Measurements from ENCODE around the gene ARF1. TPM values are rescaled to one million over a fixed set of nuclear protein-coding genes. Genes with fewer than 3 reads are reported as not detected.

Gene ARF1
- total and polyA plus RNA-seq, 4 donors, result 232 to 356 (median 320) TPM

DNA sequence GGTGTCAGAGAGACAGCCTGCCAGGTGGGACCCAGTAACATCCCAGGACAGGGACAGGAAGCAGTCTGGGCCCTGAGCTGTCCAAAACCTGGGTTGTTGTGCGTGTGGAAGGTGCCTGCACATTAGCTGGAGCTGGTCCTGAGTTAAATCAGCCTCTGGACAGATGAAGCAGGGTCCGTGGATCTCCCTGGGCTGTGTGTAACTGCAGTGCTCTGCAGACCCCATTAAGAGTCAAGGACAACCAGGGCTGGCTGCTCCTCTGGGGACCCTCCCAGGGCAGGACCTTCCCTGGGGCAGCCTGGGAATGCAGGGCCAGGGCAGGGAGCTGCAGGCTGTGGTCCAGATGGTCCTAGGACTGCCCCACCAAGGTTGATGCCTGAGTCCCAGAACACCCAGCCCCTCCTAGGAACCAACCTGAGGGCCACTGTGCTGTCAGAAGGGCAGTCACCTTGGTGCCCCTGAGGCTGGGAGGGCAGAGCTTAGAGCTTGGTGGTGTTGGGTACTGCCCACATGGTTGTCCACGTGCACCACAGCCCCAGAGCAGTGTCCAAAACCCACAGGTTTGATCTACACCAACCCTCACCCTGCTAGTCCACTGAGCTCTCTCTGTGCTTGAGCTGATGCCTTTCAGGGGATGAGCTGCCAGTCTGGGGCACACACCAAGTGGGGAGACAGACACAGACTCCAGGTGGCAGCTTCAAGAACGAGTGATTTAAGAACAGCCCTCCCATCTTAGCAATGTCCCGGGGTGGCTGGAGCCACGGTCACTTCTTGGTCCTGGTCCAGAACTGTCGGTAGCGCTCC lies 23.7 kb downstream of the ARF1 start:
- no peak for ATAC-seq (ENCODE audit: low FRiP score)
- intact Hi-C loops (cut with DNase I), result loop anchor here in 1 of 2 donors (10.0 kb wide), 1 partner anchor 371 kb away; the partner anchor contains the start of genes JMJD4 and SNAP47
- H3K27ac ChIP-seq (ENCODE audit: low read depth in 1 of 2, low read length in 2 of 2), result no peak overlapping the region
- H3K27me3 ChIP-seq (ENCODE audit: control insufficient read depth in 1 of 2, insufficient read depth in 2 of 2, low read length in 1 of 2), result no peaks in the 10 kb centered on the region
- no peak for DNase-seq
- no peaks in the 10 kb centered on the region for H3K9me3 ChIP-seq (ENCODE audit: control insufficient read depth, low read length)
- whole genome bisulfite sequencing, 2 donors, result 75 to 78% methylated on average over 8 of the region's 8 CpGs
- H3K4me1 ChIP-seq (ENCODE audit: control insufficient read depth in 1 of 2, insufficient read depth in 2 of 2, low read length in 2 of 2), result no peaks in the 10 kb centered on the region
- no peaks in the 10 kb centered on the region for H3K36me3 ChIP-seq (ENCODE audit: control insufficient read depth in 1 of 2, insufficient read depth in 2 of 2, low read length in 1 of 2)
- no peak overlapping the region for H3K4me3 ChIP-seq (ENCODE audit: low read length in 2 of 2)

DNA sequence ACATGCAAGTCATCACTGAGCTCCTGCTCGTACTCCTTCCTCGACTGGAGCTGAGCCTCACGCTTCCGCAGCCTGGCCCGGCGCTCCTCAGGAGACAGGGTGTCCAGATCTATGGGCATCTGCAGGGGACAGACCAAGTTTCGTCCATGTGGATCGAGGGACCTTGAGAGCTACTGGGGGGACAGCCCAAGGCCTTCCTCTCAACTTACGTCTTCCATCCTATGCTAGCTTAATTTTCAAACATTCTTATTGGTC lies 24.2 kb downstream of the ARF1 start:
- no peak overlapping the region for H3K27ac ChIP-seq (ENCODE audit: low read depth in 1 of 2, low read length in 2 of 2)
- H3K4me1 ChIP-seq (ENCODE audit: control insufficient read depth in 1 of 2, insufficient read depth in 2 of 2, low read length in 2 of 2), result no peaks in the 10 kb centered on the region
- H3K9me3 ChIP-seq (ENCODE audit: control insufficient read depth, low read length), result no peaks in the 10 kb centered on the region
- H3K36me3 ChIP-seq (ENCODE audit: control insufficient read depth in 1 of 2, insufficient read depth in 2 of 2, low read length in 1 of 2), result no peaks in the 10 kb centered on the region
- H3K4me3 ChIP-seq (ENCODE audit: low read length in 2 of 2), result no peak overlapping the region
- DNase-seq (no peak), ATAC-seq (ENCODE audit: low FRiP score) (no peak)
- intact Hi-C loops (cut with DNase I), result loop anchor here in 1 of 2 donors (10.0 kb wide), 1 partner anchor 372 kb away; the partner anchor contains the start of genes JMJD4 and SNAP47
- H3K27me3 ChIP-seq (ENCODE audit: control insufficient read depth in 1 of 2, insufficient read depth in 2 of 2, low read length in 1 of 2), result no peaks in the 10 kb centered on the region
- WGBS, 2 donors, result 85 to 90% methylated on average over 9 of the region's 9 CpGs

DNA sequence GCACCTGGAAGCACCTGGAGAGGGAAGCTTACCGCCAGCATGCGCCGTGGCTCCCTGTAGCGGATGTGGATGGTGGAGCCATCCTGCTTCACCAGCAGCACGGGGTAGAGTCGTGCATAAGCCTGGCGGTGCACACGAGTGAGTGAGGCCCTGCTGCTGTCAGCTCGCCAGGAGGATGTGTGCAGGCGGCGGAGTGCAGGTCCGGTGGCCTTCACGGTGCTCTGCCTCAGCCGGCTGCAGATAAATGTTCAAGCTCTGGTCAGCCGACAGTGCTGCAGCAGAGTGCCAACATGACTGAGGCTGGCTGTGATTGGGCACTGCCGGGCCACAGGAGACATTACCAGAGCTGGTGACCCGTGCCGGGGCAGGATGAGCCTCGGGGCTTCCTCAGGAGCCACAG lies 25.1 kb downstream of the ARF1 start:
- DNase-seq (peak in 1 of 2 donors; percentile 70), ATAC-seq (ENCODE audit: low FRiP score) (no peak)
- Histone ChIP-seq H3K4me1 (ENCODE audit: control insufficient read depth in 1 of 2, insufficient read depth in 2 of 2, low read length in 2 of 2) (no peaks in the 10 kb centered on the region), H3K36me3 (ENCODE audit: control insufficient read depth in 1 of 2, insufficient read depth in 2 of 2, low read length in 1 of 2) (no peaks in the 10 kb centered on the region), H3K4me3 (ENCODE audit: low read length in 2 of 2) (no peak overlapping the region), H3K9me3 (ENCODE audit: control insufficient read depth, low read length) (no peaks in the 10 kb centered on the region), H3K27me3 (ENCODE audit: control insufficient read depth in 1 of 2, insufficient read depth in 2 of 2, low read length in 1 of 2) (no peaks in the 10 kb centered on the region), H3K27ac (ENCODE audit: low read depth in 1 of 2, low read length in 2 of 2) (no peak overlapping the region)
- 89 to 91% methylated on average over 19 of the region's 19 CpGs for WGBS, 2 donors
- intact Hi-C loops (cut with DNase I), result loop anchor here in 1 of 2 donors (2.0 to 10.0 kb wide), 3 partner anchors 25 to 373 kb away; partner anchors contain the start of genes ARF1, JMJD4 and SNAP47

DNA sequence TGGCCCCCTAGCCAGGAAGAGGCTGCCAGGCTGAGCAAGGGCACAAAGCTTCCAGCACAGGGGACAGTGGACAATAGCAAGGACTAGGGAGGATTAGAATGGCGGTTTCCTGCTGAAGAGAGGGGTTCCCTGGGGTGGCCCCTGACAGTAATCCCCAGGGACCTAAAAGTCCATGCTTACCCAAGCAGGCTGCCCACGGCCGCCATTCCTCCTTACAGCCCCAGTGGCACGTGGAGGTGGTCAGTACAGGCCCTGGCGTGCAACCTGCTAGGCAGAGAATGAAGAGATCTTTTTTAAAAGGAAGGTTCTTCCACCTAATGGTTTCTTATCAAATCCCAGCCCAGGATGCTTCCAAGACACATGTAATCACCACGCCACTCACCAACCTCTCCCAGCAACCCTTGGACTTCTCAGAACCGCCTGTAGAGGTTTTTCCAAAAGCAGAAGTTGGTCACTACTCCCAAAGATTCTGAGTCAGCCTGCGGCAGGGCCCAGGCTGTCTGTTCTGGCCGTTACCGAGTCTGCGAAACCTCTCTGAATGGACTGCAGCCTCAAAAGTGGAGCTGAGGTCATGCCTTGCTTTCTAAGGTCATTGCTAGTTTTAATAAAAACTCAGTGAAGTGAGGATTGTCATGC lies 25.7 kb downstream of the ARF1 start:
- ATAC-seq (ENCODE audit: low FRiP score) (no peak), DNase-seq (no peak)
- H3K27me3 ChIP-seq (ENCODE audit: control insufficient read depth in 1 of 2, insufficient read depth in 2 of 2, low read length in 1 of 2), result no peaks in the 10 kb centered on the region
- no peaks in the 10 kb centered on the region for H3K36me3 ChIP-seq (ENCODE audit: control insufficient read depth in 1 of 2, insufficient read depth in 2 of 2, low read length in 1 of 2)
- 76 to 81% methylated on average over 11 of the region's 11 CpGs for WGBS, 2 donors
- no peaks in the 10 kb centered on the region for H3K4me1 ChIP-seq (ENCODE audit: control insufficient read depth in 1 of 2, insufficient read depth in 2 of 2, low read length in 2 of 2)
- H3K9me3 ChIP-seq (ENCODE audit: control insufficient read depth, low read length), result no peaks in the 10 kb centered on the region
- H3K4me3 ChIP-seq (ENCODE audit: low read length in 2 of 2), result peak overlapping the region in 1 of 2 donors; percentile 6
- H3K27ac ChIP-seq (ENCODE audit: low read depth in 1 of 2, low read length in 2 of 2), result no peak overlapping the region
- intact Hi-C loops (cut with DNase I), result loop anchor here in 1 of 2 donors (2.0 to 10.0 kb wide), 3 partner anchors 25 to 373 kb away; partner anchors contain the start of genes ARF1, JMJD4 and SNAP47

DNA sequence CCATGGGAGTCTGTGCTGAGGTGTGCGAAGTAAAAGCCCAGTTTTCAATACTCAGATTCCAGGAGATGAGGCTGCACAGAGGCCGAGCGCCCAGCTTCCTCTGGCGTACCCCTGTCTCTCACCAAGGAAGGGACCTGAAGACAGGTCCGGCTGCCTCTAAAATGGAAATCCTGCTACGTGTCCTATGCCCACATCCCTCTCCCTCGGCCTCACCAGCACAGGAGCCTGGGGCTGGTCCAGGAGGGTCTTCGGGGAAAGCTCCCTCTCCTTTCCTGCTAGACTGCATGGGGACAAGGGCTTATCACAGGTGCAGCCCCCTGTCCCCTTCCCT lies 26.2 kb downstream of the ARF1 start:
- Histone ChIP-seq H3K27ac (ENCODE audit: low read depth in 1 of 2, low read length in 2 of 2) (peak overlapping the region in 1 of 2 donors; percentile 23), H3K36me3 (ENCODE audit: control insufficient read depth in 1 of 2, insufficient read depth in 2 of 2, low read length in 1 of 2) (no peaks in the 10 kb centered on the region), H3K27me3 (ENCODE audit: control insufficient read depth in 1 of 2, insufficient read depth in 2 of 2, low read length in 1 of 2) (no peaks in the 10 kb centered on the region), H3K9me3 (ENCODE audit: control insufficient read depth, low read length) (no peaks in the 10 kb centered on the region), H3K4me1 (ENCODE audit: control insufficient read depth in 1 of 2, insufficient read depth in 2 of 2, low read length in 2 of 2) (no peaks in the 10 kb centered on the region), H3K4me3 (ENCODE audit: low read length in 2 of 2) (peak overlapping the region; percentile 6 to 69)
- ATAC-seq (ENCODE audit: low FRiP score), result no peak
- no peak for DNase-seq
- intact Hi-C loops (cut with DNase I), result loop anchor here in 1 of 2 donors (2.0 to 10.0 kb wide), 3 partner anchors 26 to 374 kb away; partner anchors contain the start of genes ARF1, JMJD4 and SNAP47
- 2 to 3% methylated on average over 8 of the region's 8 CpGs for WGBS, 2 donors

DNA sequence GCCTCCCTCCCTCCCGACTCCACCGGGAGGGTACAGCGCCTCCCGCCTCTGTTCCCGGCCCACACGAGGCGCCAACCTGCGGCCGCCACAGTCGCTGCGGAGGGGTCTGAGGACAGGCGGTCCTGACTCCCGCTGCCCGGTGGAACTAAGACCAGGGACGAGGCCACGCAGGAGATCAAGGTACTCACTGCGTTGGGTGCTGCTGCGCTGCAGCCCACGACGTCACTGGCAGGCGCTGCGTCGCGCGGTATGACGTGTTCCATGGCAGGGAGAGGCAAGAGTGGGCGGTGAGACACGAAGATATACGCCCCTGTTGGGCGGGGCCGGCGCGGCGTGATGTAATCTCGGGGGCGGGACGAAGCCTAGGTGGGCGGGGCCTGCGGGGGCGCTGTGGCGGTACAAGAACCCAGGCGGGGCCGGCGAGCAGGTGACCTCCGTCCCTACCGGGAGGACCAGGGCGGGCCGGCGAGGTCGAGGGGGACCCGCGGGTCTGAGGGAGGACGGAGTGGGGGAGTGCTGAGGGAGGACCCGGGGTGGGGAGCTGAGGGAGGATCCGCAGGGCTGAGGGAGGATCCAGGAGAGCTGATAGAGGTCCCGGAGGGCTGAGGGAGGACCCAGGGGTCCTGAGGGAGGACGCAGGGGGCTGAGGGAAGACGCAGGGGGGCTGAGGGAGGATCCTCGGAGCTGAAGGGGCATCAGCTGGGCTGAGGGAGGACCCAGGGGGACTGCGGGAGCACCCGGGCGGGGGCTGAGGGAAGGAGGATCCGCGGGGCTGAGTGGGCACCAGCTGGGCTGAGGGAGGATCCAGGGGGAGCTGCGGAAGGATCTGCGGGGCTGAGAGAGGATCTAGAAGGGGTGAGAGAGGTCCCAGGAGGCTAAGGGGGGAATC lies 26.8 kb downstream of the ARF1 start, which contains the start of gene MRPL55:
Gene MRPL55 (minus strand): TSS at position 227 of the 889 bp plus-strand sequence. CDS start 1,039 bp downstream, outside the sequence.
- Histone ChIP-seq H3K27ac (ENCODE audit: low read depth in 1 of 2, low read length in 2 of 2) (peak within 1 kb of the TSS in 1 of 2 donors; percentile 66), H3K9me3 (ENCODE audit: control insufficient read depth, low read length) (no peaks in the 10 kb centered on the region), H3K4me1 (ENCODE audit: control insufficient read depth in 1 of 2, insufficient read depth in 2 of 2, low read length in 2 of 2) (no peaks in the 10 kb centered on the region), H3K36me3 (ENCODE audit: control insufficient read depth in 1 of 2, insufficient read depth in 2 of 2, low read length in 1 of 2) (no peaks in the 10 kb centered on the region), H3K27me3 (ENCODE audit: control insufficient read depth in 1 of 2, insufficient read depth in 2 of 2, low read length in 1 of 2) (no peaks in the 10 kb centered on the region), H3K4me3 (ENCODE audit: low read length in 2 of 2) (peak within 1 kb of the TSS; percentile 36 to 69)
- DNase-seq (peak; percentile 97 to 99), ATAC-seq (ENCODE audit: low FRiP score) (peak; percentile 99)
- intact Hi-C loops (cut with DNase I), result loop anchor here in 1 of 2 donors (2.0 to 10.0 kb wide), 3 partner anchors 27 to 375 kb away; partner anchors contain the start of genes ARF1, JMJD4 and SNAP47
- WGBS, 2 donors, result 0 to 1% methylated on average over 65 to 66 of the region's 66 CpGs

DNA sequence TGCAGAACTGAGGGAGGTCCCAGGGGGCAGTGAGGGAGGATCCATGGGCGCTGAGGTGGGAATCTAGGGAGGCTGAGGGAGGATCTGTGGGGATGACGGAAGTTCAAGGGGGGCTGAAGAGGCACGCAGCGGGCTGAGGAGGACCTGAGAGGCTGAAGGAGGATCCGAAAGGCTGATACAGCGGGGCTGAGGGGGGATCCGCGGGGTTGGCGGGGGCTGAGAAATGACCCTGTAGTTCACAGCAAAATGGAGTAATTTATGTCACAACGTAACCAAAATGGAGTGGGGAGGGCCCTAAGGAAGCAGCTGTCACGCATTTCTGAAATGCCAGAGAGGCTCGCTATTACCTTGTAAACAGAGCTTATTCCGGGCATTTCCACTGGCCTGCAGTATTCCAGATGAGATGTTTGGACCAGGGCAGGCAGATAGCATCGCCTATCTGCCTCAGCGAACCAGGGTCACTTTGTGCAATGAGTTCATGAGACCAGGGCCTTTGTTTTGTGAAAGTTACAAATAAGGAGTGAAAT lies 27.5 kb downstream of the ARF1 start:
- no peaks in the 10 kb centered on the region for H3K36me3 ChIP-seq (ENCODE audit: control insufficient read depth in 1 of 2, insufficient read depth in 2 of 2, low read length in 1 of 2)

DNA sequence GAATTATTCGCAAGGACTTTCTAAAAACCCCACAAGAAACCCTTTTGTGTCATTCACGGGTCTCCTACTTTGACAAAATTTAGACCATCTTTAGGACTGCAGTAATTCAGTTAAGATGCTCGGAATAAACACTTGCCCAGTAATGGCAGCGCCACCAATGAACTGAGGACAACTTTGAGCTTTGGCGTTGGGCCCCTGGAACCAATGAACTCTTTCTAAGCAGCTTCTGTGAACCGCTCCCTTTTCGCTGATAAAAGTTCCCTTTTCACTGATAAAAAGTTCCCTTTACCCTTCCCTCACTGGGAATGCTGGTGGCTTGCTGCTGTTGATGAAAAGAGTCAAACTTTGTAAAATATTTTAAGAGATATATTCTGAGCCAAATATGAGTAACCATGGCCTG lies 28.0 kb downstream of the ARF1 start:
- Histone ChIP-seq H3K27me3 (ENCODE audit: control insufficient read depth in 1 of 2, insufficient read depth in 2 of 2, low read length in 1 of 2) (no peaks in the 10 kb centered on the region), H3K4me3 (ENCODE audit: low read length in 2 of 2) (no peak overlapping the region), H3K9me3 (ENCODE audit: control insufficient read depth, low read length) (no peaks in the 10 kb centered on the region), H3K27ac (ENCODE audit: low read depth in 1 of 2, low read length in 2 of 2) (no peak overlapping the region), H3K36me3 (ENCODE audit: control insufficient read depth in 1 of 2, insufficient read depth in 2 of 2, low read length in 1 of 2) (no peaks in the 10 kb centered on the region), H3K4me1 (ENCODE audit: control insufficient read depth in 1 of 2, insufficient read depth in 2 of 2, low read length in 2 of 2) (no peaks in the 10 kb centered on the region)
- WGBS, 2 donors, result 81 to 92% methylated on average over 7 of the region's 7 CpGs
- DNase-seq (no peak), ATAC-seq (ENCODE audit: low FRiP score) (no peak)
- intact Hi-C loops (cut with DNase I), result loop anchor here in 1 of 2 donors (5.0 kb wide), 1 partner anchor 108 kb away; no protein-coding TSS in a partner anchor

More for the DNA sequence above, 27.5 kb downstream of the ARF1 start:
- Histone ChIP-seq H3K27ac (ENCODE audit: low read depth in 1 of 2, low read length in 2 of 2) (peak overlapping the region in 1 of 2 donors; percentile 66), H3K4me3 (ENCODE audit: low read length in 2 of 2) (peak overlapping the region; percentile 36 to 58), H3K9me3 (ENCODE audit: control insufficient read depth, low read length) (no peaks in the 10 kb centered on the region), H3K4me1 (ENCODE audit: control insufficient read depth in 1 of 2, insufficient read depth in 2 of 2, low read length in 2 of 2) (no peaks in the 10 kb centered on the region), H3K27me3 (ENCODE audit: control insufficient read depth in 1 of 2, insufficient read depth in 2 of 2, low read length in 1 of 2) (no peaks in the 10 kb centered on the region)
- ATAC-seq (ENCODE audit: low FRiP score) (no peak), DNase-seq (peak in 1 of 2 donors; percentile 78)
- intact Hi-C loops (cut with DNase I), result loop anchor here in 1 of 2 donors (2.0 to 10.0 kb wide), 4 partner anchors 27 to 375 kb away; partner anchors contain the start of genes ARF1, JMJD4 and SNAP47
- 34 to 37% methylated on average over 15 of the region's 15 CpGs for WGBS, 2 donors
